ENCODE results near the gene NSMCE3.

DNA sequence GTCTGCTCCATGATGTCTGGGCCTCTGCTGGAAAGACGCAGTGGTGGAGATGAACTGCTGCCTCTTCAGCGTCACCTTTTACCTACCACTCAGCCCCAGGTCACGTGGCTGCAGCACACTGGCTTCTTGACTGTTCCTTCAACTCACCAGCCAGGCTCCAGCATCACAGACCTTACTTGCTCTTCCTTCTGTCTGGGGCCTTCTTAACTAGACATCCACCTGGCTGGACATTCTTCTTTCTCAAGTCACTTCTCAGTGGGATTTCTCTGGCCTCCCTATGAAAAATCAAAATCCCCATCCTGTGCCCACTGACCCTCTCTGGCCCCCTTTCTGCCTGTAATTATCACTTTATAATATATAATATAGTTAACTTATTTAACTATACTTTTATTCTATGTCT lies 29.7 kb upstream of the NSMCE3 start:
- TF ChIP-seq, protein P1, sequence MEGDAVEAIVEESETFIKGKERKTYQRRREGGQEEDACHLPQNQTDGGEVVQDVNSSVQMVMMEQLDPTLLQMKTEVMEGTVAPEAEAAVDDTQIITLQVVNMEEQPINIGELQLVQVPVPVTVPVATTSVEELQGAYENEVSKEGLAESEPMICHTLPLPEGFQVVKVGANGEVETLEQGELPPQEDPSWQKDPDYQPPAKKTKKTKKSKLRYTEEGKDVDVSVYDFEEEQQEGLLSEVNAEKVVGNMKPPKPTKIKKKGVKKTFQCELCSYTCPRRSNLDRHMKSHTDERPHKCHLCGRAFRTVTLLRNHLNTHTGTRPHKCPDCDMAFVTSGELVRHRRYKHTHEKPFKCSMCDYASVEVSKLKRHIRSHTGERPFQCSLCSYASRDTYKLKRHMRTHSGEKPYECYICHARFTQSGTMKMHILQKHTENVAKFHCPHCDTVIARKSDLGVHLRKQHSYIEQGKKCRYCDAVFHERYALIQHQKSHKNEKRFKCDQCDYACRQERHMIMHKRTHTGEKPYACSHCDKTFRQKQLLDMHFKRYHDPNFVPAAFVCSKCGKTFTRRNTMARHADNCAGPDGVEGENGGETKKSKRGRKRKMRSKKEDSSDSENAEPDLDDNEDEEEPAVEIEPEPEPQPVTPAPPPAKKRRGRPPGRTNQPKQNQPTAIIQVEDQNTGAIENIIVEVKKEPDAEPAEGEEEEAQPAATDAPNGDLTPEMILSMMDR (IDR thresholded peaks at IDR 0.05; ENCODE audit: low read length) = no peak
- TF ChIP-seq EZH2 (optimal IDR thresholded peaks at IDR 0.05; ENCODE audit: low read depth, low read length) (no peak), EZH2phosphoT487 (IDR thresholded peaks at IDR 0.05; ENCODE audit: low read length) (no peak)
